Lower leg skin (tissue), 3 donors: ENCODE results near the gene PCDHA10.

Experiments
- POLR2A ChIP-seq, 2 donors: fragments of 450-650 bp; IDR thresholded peaks; one replicate each; pipeline ENCODE4 v1.6.1; 2016 to 2017; ENCODE audit warnings: antibody characterized with exemption in 2 of 2, mild to moderate bottlenecking in 1 of 2, moderate library complexity in 1 of 2
- TF ChIP-seq, protein P1 (sequence below), 3 donors: fragments of 450-650 bp; IDR thresholded peaks; one replicate each; pipeline ENCODE4 v1.5.1; 2016; ENCODE audit warnings: antibody characterized with exemption in 3 of 3, mild to moderate bottlenecking in 3 of 3, moderate library complexity in 2 of 3

DNA sequence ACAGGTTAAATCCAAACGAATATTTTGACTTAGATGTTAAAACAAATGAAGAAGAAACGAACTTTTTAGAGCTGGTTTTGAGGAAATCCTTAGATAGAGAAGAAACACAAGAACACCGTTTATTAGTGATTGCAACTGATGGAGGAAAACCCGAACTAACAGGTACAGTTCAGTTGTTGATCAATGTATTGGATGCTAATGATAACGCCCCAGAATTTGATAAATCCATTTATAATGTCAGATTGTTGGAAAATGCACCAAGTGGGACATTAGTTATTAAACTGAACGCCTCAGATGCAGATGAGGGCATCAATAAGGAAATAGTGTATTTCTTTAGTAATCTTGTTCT is 33.4 kb upstream of the PCDHA10 start:
- TF ChIP-seq, protein P1, sequence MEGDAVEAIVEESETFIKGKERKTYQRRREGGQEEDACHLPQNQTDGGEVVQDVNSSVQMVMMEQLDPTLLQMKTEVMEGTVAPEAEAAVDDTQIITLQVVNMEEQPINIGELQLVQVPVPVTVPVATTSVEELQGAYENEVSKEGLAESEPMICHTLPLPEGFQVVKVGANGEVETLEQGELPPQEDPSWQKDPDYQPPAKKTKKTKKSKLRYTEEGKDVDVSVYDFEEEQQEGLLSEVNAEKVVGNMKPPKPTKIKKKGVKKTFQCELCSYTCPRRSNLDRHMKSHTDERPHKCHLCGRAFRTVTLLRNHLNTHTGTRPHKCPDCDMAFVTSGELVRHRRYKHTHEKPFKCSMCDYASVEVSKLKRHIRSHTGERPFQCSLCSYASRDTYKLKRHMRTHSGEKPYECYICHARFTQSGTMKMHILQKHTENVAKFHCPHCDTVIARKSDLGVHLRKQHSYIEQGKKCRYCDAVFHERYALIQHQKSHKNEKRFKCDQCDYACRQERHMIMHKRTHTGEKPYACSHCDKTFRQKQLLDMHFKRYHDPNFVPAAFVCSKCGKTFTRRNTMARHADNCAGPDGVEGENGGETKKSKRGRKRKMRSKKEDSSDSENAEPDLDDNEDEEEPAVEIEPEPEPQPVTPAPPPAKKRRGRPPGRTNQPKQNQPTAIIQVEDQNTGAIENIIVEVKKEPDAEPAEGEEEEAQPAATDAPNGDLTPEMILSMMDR (IDR thresholded peaks at IDR 0.05) = no peak
- no peak for TF ChIP-seq POLR2A (IDR thresholded peaks at IDR 0.05)
